ENCODE data around the gene CELF3.
"Not testable (repeated sequence)": the region's sequence is repeated elsewhere in the genome, so short reads cannot be mapped to it uniquely, and the experiment has no call there.

The CELF3 gene

GRCh38 chr1:151705753-151706463, 10.7 kb downstream of the CELF3 start:
- DNase-seq: no peak
- in situ Hi-C loops (cut with MboI; ENCODE audit: low pct_unique_long_range_greater_than_20kb, low sequenced_read_pairs): no loop called here

- in situ Hi-C loops (cut with MboI; ENCODE audit: low pct_unique_long_range_greater_than_20kb, low sequenced_read_pairs): no loop called here
- no peak for DNase-seq
These were observed 11.5 kb downstream of the CELF3 start for GRCh38 chr1:151705146-151705545.

- in situ Hi-C loops (cut with MboI; ENCODE audit: low pct_unique_long_range_greater_than_20kb, low sequenced_read_pairs): no loop called here
These were observed 12.4 kb downstream of the CELF3 start for GRCh38 chr1:151704246-151704645.

GRCh38 chr1:151703813-151704212, 12.8 kb downstream of the CELF3 start:
- no peak for DNase-seq
- in situ Hi-C loops (cut with MboI; ENCODE audit: low pct_unique_long_range_greater_than_20kb, low sequenced_read_pairs): no loop called here

More at GRCh38 chr1:151704246-151704645, 12.4 kb downstream of the CELF3 start:
- no peak for DNase-seq

- no peak for DNase-seq
- in situ Hi-C loops (cut with MboI; ENCODE audit: low pct_unique_long_range_greater_than_20kb, low sequenced_read_pairs): no loop called here
These were observed 13.7 kb downstream of the CELF3 start for GRCh38 chr1:151702936-151703335.

GRCh38 chr1:151701515-151701914, 15.1 kb downstream of the CELF3 start:
- no peak for DNase-seq
- in situ Hi-C loops (cut with MboI; ENCODE audit: low pct_unique_long_range_greater_than_20kb, low sequenced_read_pairs): no loop called here

- in situ Hi-C loops (cut with MboI; ENCODE audit: low pct_unique_long_range_greater_than_20kb, low sequenced_read_pairs): no loop called here
- DNase-seq: peak; percentile 51
These were observed 23.4 kb downstream of the CELF3 start for GRCh38 chr1:151693057-151693651.

- in situ Hi-C loops (cut with MboI; ENCODE audit: low pct_unique_long_range_greater_than_20kb, low sequenced_read_pairs): no loop called here
- DNase-seq: peak; percentile 39
These were observed 24.4 kb downstream of the CELF3 start for GRCh38 chr1:151692226-151692625.

- DNase-seq: no peak
- in situ Hi-C loops (cut with MboI; ENCODE audit: low pct_unique_long_range_greater_than_20kb, low sequenced_read_pairs): no loop called here
These were observed 27.1 kb downstream of the CELF3 start for GRCh38 chr1:151689494-151689893.

GRCh38 chr1:151686561-151686960, 30.0 kb downstream of the CELF3 start:
- in situ Hi-C loops (cut with MboI; ENCODE audit: low pct_unique_long_range_greater_than_20kb, low sequenced_read_pairs): no loop called here
- DNase-seq: no peak

GRCh38 chr1:151684128-151684527, 32.5 kb downstream of the CELF3 start:
- in situ Hi-C loops (cut with MboI; ENCODE audit: low pct_unique_long_range_greater_than_20kb, low sequenced_read_pairs): no loop called here
- DNase-seq: no peak

GRCh38 chr1:151682901-151683300, 33.7 kb downstream of the CELF3 start:
- in situ Hi-C loops (cut with MboI; ENCODE audit: low pct_unique_long_range_greater_than_20kb, low sequenced_read_pairs); DNase-seq: not testable (repeated sequence)

- DNase-seq: no peak
- in situ Hi-C loops (cut with MboI; ENCODE audit: low pct_unique_long_range_greater_than_20kb, low sequenced_read_pairs): no loop called here
These were observed 34.7 kb downstream of the CELF3 start for GRCh38 chr1:151681923-151682322.

- no peak for DNase-seq
These were observed 35.8 kb downstream of the CELF3 start for GRCh38 chr1:151680826-151681225.

GRCh38 chr1:151680391-151680790, 36.2 kb downstream of the CELF3 start:
- in situ Hi-C loops (cut with MboI; ENCODE audit: low pct_unique_long_range_greater_than_20kb, low sequenced_read_pairs): no loop called here
- DNase-seq: no peak

More at GRCh38 chr1:151680826-151681225, 35.8 kb downstream of the CELF3 start:
- in situ Hi-C loops (cut with MboI; ENCODE audit: low pct_unique_long_range_greater_than_20kb, low sequenced_read_pairs): no loop called here

GRCh38 chr1:151673407-151673806, 43.2 kb downstream of the CELF3 start:
- in situ Hi-C loops (cut with MboI; ENCODE audit: low pct_unique_long_range_greater_than_20kb, low sequenced_read_pairs): no loop called here

GRCh38 chr1:151670036-151670675, 46.4 kb downstream of the CELF3 start:
- DNase-seq; in situ Hi-C loops (cut with MboI; ENCODE audit: low pct_unique_long_range_greater_than_20kb, low sequenced_read_pairs): not testable (repeated sequence)

More at GRCh38 chr1:151673407-151673806, 43.2 kb downstream of the CELF3 start:
- no peak for DNase-seq

- no peak for DNase-seq
- in situ Hi-C loops (cut with MboI; ENCODE audit: low pct_unique_long_range_greater_than_20kb, low sequenced_read_pairs): no loop called here
These were observed 48.5 kb downstream of the CELF3 start for GRCh38 chr1:151668090-151668489.

- DNase-seq: peak; percentile 75
- in situ Hi-C loops (cut with MboI; ENCODE audit: low pct_unique_long_range_greater_than_20kb, low sequenced_read_pairs): no loop called here
These were observed 54.9 kb downstream of the CELF3 start for GRCh38 chr1:151661751-151662150.

- in situ Hi-C loops (cut with MboI; ENCODE audit: low pct_unique_long_range_greater_than_20kb, low sequenced_read_pairs): no loop called here
These were observed 61.2 kb downstream of the CELF3 start for GRCh38 chr1:151655371-151655770.

More at GRCh38 chr1:151655371-151655770, 61.2 kb downstream of the CELF3 start:
- no peak for DNase-seq
